HG03469 (cell line): ENCODE measurements around the gene SERINC1.

Experiments used
- ATAC-seq: cut with Tn5 transposase; IDR thresholded peaks from one replicate; pipeline ENCODE4 v1.9.1; 2021; ENCODE audit warnings: mild to moderate bottlenecking, moderate library complexity, moderate number of reproducible peaks; ENCODE audit not compliant: unreplicated experiment

Gene SERINC1

DNA sequence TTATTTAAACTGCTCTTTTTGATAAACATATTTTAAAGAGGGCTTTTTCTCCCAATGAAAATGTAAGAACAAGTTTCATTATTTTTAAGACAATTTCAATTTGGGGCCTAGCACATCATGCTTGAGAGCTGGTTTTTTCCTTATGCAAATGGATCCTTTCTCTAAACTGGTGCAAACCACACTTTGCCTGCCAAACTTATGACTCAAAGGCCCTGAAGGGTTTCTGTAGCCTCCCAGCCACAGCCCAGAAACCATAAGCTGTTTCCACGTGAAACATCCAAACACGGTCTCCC is 72.6 kb downstream of the SERINC1 start:
- no peak for ATAC-seq

DNA sequence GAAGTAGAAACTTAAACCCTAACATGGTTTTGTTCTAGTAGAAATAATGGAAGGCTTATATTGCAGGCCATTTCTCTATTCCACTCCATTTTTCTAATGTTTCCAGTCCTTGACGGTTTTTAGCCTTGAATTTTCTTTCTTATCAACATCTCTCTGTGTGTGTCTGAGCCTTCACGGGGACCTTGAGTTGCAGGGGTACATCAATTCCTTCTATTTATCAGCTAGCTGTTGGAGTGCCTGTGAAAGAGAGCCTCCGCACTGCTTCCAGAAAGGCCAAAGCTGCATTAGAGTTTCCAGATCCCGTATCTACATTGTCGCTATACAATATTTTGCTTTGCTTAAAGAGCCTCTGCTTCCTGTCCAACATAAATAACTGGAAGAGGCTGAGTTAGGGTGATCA is 77.6 kb downstream of the SERINC1 start:
- ATAC-seq: no peak

DNA sequence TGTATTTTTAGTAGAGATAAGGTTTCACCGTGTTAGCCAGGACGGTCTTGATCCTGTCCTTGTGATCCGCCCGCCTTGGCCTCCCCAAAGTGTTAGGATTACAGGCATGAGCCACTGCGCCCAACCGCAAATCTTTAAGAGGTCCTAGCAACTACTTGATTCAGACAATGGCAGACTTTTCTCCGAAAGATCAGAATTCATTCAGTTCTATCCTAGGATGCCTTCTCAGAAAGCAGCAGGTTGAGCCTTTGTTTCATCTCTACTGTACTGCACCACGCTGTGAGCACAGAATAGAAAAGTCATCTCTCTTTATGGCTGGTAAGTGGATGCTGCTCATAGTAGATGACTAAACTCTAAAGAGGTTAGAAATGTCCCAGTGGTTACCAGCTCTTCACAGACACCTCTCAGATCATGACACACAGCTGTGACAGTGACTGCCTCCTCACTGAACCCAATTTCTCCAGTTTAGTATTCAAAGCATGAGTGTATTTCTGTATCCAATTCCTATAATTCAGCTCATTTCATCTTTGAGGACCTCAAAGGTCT is 78.2 kb downstream of the SERINC1 start:
- peak; percentile 68 for ATAC-seq
